ENCODE measurements around the gene ABHD18. TPM values are rescaled to one million over a fixed set of nuclear protein-coding genes. Genes with fewer than 3 reads are reported as not detected.
"Not testable (repeated sequence)": the region's sequence is repeated elsewhere in the genome, so short reads cannot be mapped to it uniquely, and the experiment has no call there.

ABHD18 gene
- total RNA-seq, 2 experiments from 2014 or later, result 22.2 to 22.6 TPM

DNA sequence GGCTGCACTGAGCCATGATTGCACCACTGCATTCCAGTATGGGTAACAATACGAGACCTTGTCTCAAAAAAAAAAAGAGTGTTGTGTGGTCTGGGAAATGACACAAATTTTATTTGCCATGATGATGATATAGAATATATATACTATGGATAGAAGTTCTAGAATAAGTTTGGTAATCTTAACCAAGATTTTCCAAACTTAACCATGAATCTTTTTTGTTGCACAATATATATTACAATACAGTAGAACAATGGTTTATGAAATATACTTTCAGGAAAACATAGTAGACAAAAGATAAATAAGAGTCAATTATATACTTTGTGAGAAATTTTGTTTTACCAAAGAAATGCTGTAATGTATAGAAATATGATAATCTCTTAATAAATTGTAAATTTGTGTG, 35.0 kb upstream of the ABHD18 start:
- ChIA-PET CTCF (interaction anchor here (1.3 kb wide), 1 partner anchor 35 kb away, joined by 4 read pairs; the partner anchor contains the start of genes ABHD18 and MFSD8), POLR2A (no interaction called here)
- H3K4me3 Mint-ChIP-seq, result no peak overlapping the region
- peaks cover 2% of the 10 kb centered on the region for H3K9me3 Mint-ChIP-seq
- intact Hi-C loops (cut with micrococcal nuclease), result no loop called here
- H3K27me3 Mint-ChIP-seq, result no peaks in the 10 kb centered on the region
- H3K36me3 Mint-ChIP-seq (ENCODE audit: low read depth), result peaks cover 25% of the 10 kb centered on the region
- H3K27ac Mint-ChIP-seq, result no peak overlapping the region
- DNase-seq (no peak), ATAC-seq (no peak)
- no peaks in the 10 kb centered on the region for H3K4me1 Mint-ChIP-seq (ENCODE audit: low read depth)
- TF ChIP-seq CTCF (IDR thresholded peaks at IDR 0.05), result no peak

GRCh38 chr4:127931836-127932235, 33.4 kb upstream of the ABHD18 start:
- H3K36me3 Mint-ChIP-seq (ENCODE audit: low read depth), result peaks cover 12% of the 10 kb centered on the region
- H3K9me3 Mint-ChIP-seq; POLR2A ChIA-PET; H3K4me1 Mint-ChIP-seq (ENCODE audit: low read depth); ATAC-seq; CTCF ChIA-PET; H3K4me3 Mint-ChIP-seq; intact Hi-C loops (cut with micrococcal nuclease); DNase-seq; H3K27me3 Mint-ChIP-seq; H3K27ac Mint-ChIP-seq: not testable (repeated sequence)

DNA sequence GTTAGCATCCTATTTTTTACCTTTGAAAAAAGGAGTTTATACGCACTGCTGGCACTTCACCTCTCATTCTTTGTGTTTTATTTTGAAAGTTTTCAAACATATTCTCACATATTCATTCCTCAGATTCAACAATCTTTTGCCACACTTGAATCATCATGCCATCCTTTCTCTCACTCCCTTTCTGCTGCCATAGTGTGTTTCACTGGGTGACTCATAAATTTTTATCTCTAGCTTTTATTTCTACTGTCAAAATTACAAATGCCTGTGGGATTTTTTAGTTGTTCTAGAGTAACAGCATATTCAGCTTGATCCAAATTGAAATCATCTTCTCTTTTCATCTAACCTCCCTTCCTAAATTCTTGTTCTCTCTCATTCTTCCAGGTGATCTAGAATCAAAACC, 28.2 kb upstream of the ABHD18 start:
- TF ChIP-seq CTCF (IDR thresholded peaks at IDR 0.05), result no peak
- Mint-ChIP-seq H3K36me3 (ENCODE audit: low read depth) (peaks cover 12% of the 10 kb centered on the region), H3K4me3 (no peak overlapping the region), H3K27ac (peak overlapping the region; percentile 9), H3K27me3 (no peaks in the 10 kb centered on the region), H3K9me3 (no peaks in the 10 kb centered on the region), H3K4me1 (ENCODE audit: low read depth) (peaks cover 2% of the 10 kb centered on the region)
- CTCF ChIA-PET, result no interaction called here
- POLR2A ChIA-PET, result no interaction called here
- ATAC-seq (no peak), DNase-seq (no peak)
- intact Hi-C loops (cut with micrococcal nuclease), result no loop called here

GRCh38 chr4:127957105-127957504, 8.1 kb upstream of the ABHD18 start:
- DNase-seq (no peak), ATAC-seq (no peak)
- H3K27me3 Mint-ChIP-seq, result no peaks in the 10 kb centered on the region
- no peak overlapping the region for H3K4me3 Mint-ChIP-seq
- peaks cover 14% of the 10 kb centered on the region for H3K4me1 Mint-ChIP-seq (ENCODE audit: low read depth)
- TF ChIP-seq CTCF (IDR thresholded peaks at IDR 0.05), result no peak
- ChIA-PET CTCF (no interaction called here), POLR2A (interaction anchor here (1.4 kb wide), 1 partner anchor 8 kb away, joined by 5 read pairs; the partner anchor contains the start of genes ABHD18 and MFSD8)
- H3K9me3 Mint-ChIP-seq, result no peaks in the 10 kb centered on the region
- peaks cover 20% of the 10 kb centered on the region for H3K36me3 Mint-ChIP-seq (ENCODE audit: low read depth)
- H3K27ac Mint-ChIP-seq, result no peak overlapping the region
- intact Hi-C loops (cut with micrococcal nuclease), result no loop called here

DNA sequence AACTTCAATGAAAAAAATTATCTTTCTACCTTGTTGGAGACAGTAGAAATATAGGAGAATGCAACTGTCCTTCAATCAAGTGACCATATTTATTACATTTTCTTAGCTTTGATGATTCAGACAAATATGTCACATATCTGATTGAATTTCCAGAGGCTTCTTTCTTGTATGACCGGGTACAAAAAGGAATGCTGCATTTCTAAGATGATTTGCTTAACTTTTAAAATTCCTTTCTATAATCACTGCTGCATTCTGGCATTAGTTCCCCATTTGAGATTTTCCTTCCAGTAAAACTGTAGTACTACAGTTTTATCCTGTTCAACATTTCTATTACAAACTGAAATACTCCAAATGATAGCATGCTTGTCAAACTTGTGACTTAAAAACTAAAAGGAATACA, 5.4 kb upstream of the ABHD18 start:
- DNase-seq, result no peak
- H3K4me3 Mint-ChIP-seq, result no peak overlapping the region
- ChIA-PET POLR2A (no interaction called here), CTCF (no interaction called here)
- no peak overlapping the region for H3K27ac Mint-ChIP-seq
- H3K36me3 Mint-ChIP-seq (ENCODE audit: low read depth), result peaks cover 25% of the 10 kb centered on the region
- intact Hi-C loops (cut with micrococcal nuclease), result loop anchor here (10.0 kb wide), 1 partner anchor 1135 kb away; the partner anchor contains the start of genes C4orf33 and SCLT1
- no peak for ATAC-seq
- H3K27me3 Mint-ChIP-seq, result no peaks in the 10 kb centered on the region
- H3K9me3 Mint-ChIP-seq, result no peaks in the 10 kb centered on the region
- H3K4me1 Mint-ChIP-seq (ENCODE audit: low read depth), result peaks cover 29% of the 10 kb centered on the region
- no peak for TF ChIP-seq CTCF (IDR thresholded peaks at IDR 0.05)

GRCh38 chr4:127963633-127964398, 1.4 kb upstream of the ABHD18 start:
- peak overlapping the region; percentile 95 for H3K4me3 Mint-ChIP-seq
- POLR2A ChIA-PET, result interaction anchor here (0.6 to 1.8 kb wide), 2 partner anchors 22 to 82 kb away, joined by 3 to 5 read pairs; no protein-coding TSS in a partner anchor
- H3K9me3 Mint-ChIP-seq, ATAC-seq, CTCF ChIA-PET, H3K27me3 Mint-ChIP-seq: not testable (repeated sequence)
- H3K4me1 Mint-ChIP-seq (ENCODE audit: low read depth), result peaks cover 39% of the 10 kb centered on the region
- H3K36me3 Mint-ChIP-seq (ENCODE audit: low read depth), result peaks cover 21% of the 10 kb centered on the region
- intact Hi-C loops (cut with micrococcal nuclease), result loop anchor here (2.0 to 10.0 kb wide), 2 partner anchors 83 to 1131 kb away; partner anchors contain the start of genes C4orf33, PLK4 and SCLT1
- H3K27ac Mint-ChIP-seq, result peak overlapping the region; percentile 75
- DNase-seq, result peak; percentile 27

GRCh38 chr4:127964426-127965061, 662 bp upstream of the ABHD18 start:
- not testable (repeated sequence) for H3K27me3 Mint-ChIP-seq, DNase-seq, H3K9me3 Mint-ChIP-seq
- H3K4me3 Mint-ChIP-seq, result peak overlapping the region; percentile 95
- peaks cover 20% of the 10 kb centered on the region for H3K36me3 Mint-ChIP-seq (ENCODE audit: low read depth)
- intact Hi-C loops (cut with micrococcal nuclease), result loop anchor here (2.0 to 10.0 kb wide), 3 partner anchors 84 to 1130 kb away; partner anchors contain the start of genes C4orf33, LARP1B, PLK4 and SCLT1
- POLR2A ChIA-PET, result interaction anchor here (0.8 to 1.6 kb wide), 5 partner anchors 8 to 96 kb away, joined by 3 to 17 read pairs (median 5); partner anchors contain the start of gene LARP1B
- peaks cover 36% of the 10 kb centered on the region for H3K4me1 Mint-ChIP-seq (ENCODE audit: low read depth)
- CTCF ChIA-PET, result interaction anchor here (0.9 to 1.4 kb wide), 2 partner anchors 35 to 80 kb away, joined by 3 read pairs; no protein-coding TSS in a partner anchor
- peak overlapping the region; percentile 98 for H3K27ac Mint-ChIP-seq
- peak; percentile 5 for ATAC-seq
